ENCODE data around the gene FXYD1. TPM values are rescaled to one million over a fixed set of nuclear protein-coding genes. Genes with fewer than 3 reads are reported as not detected.

Gene FXYD1
- polyA plus RNA-seq, 2 of the 4 experiments (the other 2 are of a cell fraction), result not detected

- TF ChIP-seq, protein P1, sequence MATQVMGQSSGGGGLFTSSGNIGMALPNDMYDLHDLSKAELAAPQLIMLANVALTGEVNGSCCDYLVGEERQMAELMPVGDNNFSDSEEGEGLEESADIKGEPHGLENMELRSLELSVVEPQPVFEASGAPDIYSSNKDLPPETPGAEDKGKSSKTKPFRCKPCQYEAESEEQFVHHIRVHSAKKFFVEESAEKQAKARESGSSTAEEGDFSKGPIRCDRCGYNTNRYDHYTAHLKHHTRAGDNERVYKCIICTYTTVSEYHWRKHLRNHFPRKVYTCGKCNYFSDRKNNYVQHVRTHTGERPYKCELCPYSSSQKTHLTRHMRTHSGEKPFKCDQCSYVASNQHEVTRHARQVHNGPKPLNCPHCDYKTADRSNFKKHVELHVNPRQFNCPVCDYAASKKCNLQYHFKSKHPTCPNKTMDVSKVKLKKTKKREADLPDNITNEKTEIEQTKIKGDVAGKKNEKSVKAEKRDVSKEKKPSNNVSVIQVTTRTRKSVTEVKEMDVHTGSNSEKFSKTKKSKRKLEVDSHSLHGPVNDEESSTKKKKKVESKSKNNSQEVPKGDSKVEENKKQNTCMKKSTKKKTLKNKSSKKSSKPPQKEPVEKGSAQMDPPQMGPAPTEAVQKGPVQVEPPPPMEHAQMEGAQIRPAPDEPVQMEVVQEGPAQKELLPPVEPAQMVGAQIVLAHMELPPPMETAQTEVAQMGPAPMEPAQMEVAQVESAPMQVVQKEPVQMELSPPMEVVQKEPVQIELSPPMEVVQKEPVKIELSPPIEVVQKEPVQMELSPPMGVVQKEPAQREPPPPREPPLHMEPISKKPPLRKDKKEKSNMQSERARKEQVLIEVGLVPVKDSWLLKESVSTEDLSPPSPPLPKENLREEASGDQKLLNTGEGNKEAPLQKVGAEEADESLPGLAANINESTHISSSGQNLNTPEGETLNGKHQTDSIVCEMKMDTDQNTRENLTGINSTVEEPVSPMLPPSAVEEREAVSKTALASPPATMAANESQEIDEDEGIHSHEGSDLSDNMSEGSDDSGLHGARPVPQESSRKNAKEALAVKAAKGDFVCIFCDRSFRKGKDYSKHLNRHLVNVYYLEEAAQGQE (IDR thresholded peaks at IDR 0.05), result no peak
These were observed 33.1 kb downstream of the FXYD1 start (continued) for GRCh38 chr19:35171730-35172129.

DNA sequence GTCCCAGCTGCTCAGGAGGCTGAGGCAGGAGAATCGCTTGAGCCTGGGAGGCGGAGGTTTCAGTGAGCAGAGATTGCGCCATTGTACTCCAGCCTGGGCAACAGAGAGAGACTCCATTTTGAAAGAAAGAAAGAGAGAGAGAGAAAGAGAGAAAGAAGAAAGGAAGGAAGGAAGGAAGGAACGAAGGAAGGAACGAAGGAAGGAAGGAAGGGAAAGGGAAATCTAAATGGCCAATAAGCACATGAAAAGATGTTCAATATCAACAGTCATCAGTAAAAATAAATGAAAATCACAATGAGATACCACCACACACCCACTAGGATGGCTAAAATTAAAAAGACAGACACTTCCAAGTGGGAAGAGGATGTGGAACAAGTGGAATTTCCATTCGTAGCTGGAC, 35.6 kb downstream of the FXYD1 start:
- ChIA-PET POLR2A (no interaction called here), CTCF (interaction anchor here (0.6 to 1.7 kb wide), 4 partner anchors 8 to 202 kb away, joined by 3 to 4 read pairs (median 4); no protein-coding TSS in a partner anchor)
- FAIRE-seq (no peak), ATAC-seq (no peak), DNase-seq (ENCODE audit: low read depth in 1 of 2, low spot score in 1 of 2) (no peak)
- WGBS (ENCODE audit: missing lambda C conversion rate), result 81% methylated on average over 6 of the region's 6 CpGs
- TF ChIP-seq, protein P2, sequence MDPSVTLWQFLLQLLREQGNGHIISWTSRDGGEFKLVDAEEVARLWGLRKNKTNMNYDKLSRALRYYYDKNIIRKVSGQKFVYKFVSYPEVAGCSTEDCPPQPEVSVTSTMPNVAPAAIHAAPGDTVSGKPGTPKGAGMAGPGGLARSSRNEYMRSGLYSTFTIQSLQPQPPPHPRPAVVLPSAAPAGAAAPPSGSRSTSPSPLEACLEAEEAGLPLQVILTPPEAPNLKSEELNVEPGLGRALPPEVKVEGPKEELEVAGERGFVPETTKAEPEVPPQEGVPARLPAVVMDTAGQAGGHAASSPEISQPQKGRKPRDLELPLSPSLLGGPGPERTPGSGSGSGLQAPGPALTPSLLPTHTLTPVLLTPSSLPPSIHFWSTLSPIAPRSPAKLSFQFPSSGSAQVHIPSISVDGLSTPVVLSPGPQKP (IDR thresholded peaks at IDR 0.05; ENCODE audit: low read depth, low read length), result no peak
- no peaks in the 10 kb centered on the region for H3K4me1 ChIP-seq
- no peak overlapping the region for H3K27ac ChIP-seq
- H3K4me3 ChIP-seq, result no peak overlapping the region
- peaks cover 13% of the 10 kb centered on the region for H3K9me3 ChIP-seq
- H3K4me2 ChIP-seq, result no peak overlapping the region

- peak; percentile 74 for FAIRE-seq
- no peaks in the 10 kb centered on the region for H3K4me1 ChIP-seq
- POLR2A ChIA-PET, result interaction anchor here (0.5 kb wide), 1 partner anchor 58 kb away, joined by 4 read pairs; no protein-coding TSS in a partner anchor
- peaks cover 15% of the 10 kb centered on the region for H3K9me3 ChIP-seq
- DNase-seq (ENCODE audit: low read depth in 1 of 2, low spot score in 1 of 2), result no peak
- TF ChIP-seq TFCP2L1 (CRISPR knock-in tag; IDR thresholded peaks at IDR 0.05) (no peak), EP300 (IDR thresholded peaks at IDR 0.05) (no peak), TP53 (CRISPR knock-in tag; IDR thresholded peaks at IDR 0.05) (no peak), MAZ (IDR thresholded peaks at IDR 0.05; ENCODE audit: borderline replicate concordance, low read depth, low read length) (no peak), CHD2 (IDR thresholded peaks at IDR 0.05; ENCODE audit: low read length, partially characterized antibody) (no peak), EHF (CRISPR knock-in tag; IDR thresholded peaks at IDR 0.05) (no peak), ZSCAN20 (CRISPR knock-in tag; IDR thresholded peaks at IDR 0.05) (no peak), CBX2 (IDR thresholded peaks at IDR 0.05; ENCODE audit: borderline replicate concordance, low read depth) (no peak), SMC3 (IDR thresholded peaks at IDR 0.05) (no peak), RFX5 (IDR thresholded peaks at IDR 0.05) (no peak), ZNF302 (CRISPR knock-in tag; IDR thresholded peaks at IDR 0.05) (no peak), JUN (IDR thresholded peaks at IDR 0.05) (no peak), EHMT2 (IDR thresholded peaks at IDR 0.05; ENCODE audit: low read depth) (no peak), NFE2L2 (conservative IDR thresholded peaks at IDR 0.05; ENCODE audit: low read length) (no peak), ESRRA (IDR thresholded peaks at IDR 0.05; ENCODE audit: borderline replicate concordance, low read length) (no peak)
- TF ChIP-seq, protein P2 (IDR thresholded peaks at IDR 0.05; ENCODE audit: low read depth, low read length), result no peak
- TF ChIP-seq, protein P3, sequence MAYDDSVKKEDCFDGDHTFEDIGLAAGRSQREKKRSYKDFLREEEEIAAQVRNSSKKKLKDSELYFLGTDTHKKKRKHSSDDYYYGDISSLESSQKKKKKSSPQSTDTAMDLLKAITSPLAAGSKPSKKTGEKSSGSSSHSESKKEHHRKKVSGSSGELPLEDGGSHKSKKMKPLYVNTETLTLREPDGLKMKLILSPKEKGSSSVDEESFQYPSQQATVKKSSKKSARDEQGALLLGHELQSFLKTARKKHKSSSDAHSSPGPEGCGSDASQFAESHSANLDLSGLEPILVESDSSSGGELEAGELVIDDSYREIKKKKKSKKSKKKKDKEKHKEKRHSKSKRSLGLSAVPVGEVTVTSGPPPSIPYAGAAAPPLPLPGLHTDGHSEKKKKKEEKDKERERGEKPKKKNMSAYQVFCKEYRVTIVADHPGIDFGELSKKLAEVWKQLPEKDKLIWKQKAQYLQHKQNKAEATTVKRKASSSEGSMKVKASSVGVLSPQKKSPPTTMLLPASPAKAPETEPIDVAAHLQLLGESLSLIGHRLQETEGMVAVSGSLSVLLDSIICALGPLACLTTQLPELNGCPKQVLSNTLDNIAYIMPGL (CRISPR knock-in tag; IDR thresholded peaks at IDR 0.05; ENCODE audit: borderline replicate concordance), result no peak
- TF ChIP-seq, protein P4, sequence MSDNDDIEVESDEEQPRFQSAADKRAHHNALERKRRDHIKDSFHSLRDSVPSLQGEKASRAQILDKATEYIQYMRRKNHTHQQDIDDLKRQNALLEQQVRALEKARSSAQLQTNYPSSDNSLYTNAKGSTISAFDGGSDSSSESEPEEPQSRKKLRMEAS (IDR thresholded peaks at IDR 0.05), result no peak
- TF ChIP-seq, protein P5, sequence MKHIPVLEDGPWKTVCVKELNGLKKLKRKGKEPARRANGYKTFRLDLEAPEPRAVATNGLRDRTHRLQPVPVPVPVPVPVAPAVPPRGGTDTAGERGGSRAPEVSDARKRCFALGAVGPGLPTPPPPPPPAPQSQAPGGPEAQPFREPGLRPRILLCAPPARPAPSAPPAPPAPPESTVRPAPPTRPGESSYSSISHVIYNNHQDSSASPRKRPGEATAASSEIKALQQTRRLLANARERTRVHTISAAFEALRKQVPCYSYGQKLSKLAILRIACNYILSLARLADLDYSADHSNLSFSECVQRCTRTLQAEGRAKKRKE (CRISPR knock-in tag; IDR thresholded peaks at IDR 0.05; ENCODE audit: low read depth), result no peak
- CTCF ChIA-PET, result interaction anchor here (1.4 to 1.8 kb wide), 3 partner anchors 10 to 41 kb away, joined by 3 to 5 read pairs (median 4); partner anchors contain the start of gene LGI4
- no peak overlapping the region for H3K27ac ChIP-seq
- ATAC-seq, result no peak
- 43% methylated on average over 3 of the region's 3 CpGs for WGBS (ENCODE audit: missing lambda C conversion rate)
- no peak overlapping the region for H3K4me2 ChIP-seq
- no peak overlapping the region for H3K4me3 ChIP-seq
These were observed 37.6 kb downstream of the FXYD1 start for GRCh38 chr19:35176181-35176570.

Data from A549 (cell line).